ENCODE data around the gene FLT4. TPM values are rescaled to one million over a fixed set of nuclear protein-coding genes. Genes with fewer than 3 reads are reported as not detected.
"Not testable (repeated sequence)": the region's sequence is repeated elsewhere in the genome, so short reads cannot be mapped to it uniquely, and the experiment has no call there.

Gene FLT4
- total and polyA plus RNA-seq, 8 donors = 0.79 to 6.8 (median 2.1) TPM

GRCh38 chr5:180690562-180690961 is 41.2 kb upstream of the FLT4 start:
- Histone ChIP-seq H3K36me3 (no peaks in the 10 kb centered on the region), H3K27ac (no peak overlapping the region), H3K4me1 (no peaks in the 10 kb centered on the region), H3K4me3 (no peak overlapping the region), H3K9me3 (no peaks in the 10 kb centered on the region), H3K27me3 (peaks cover 0 to 6% (median 0%) of the 10 kb centered on the region in 4 donors)
- DNase-seq = no peak
- FAIRE-seq = no peak
- intact Hi-C loops (cut with DNase I) = no loop called here
- TF ChIP-seq CTCF (IDR thresholded peaks at IDR 0.05) = no peak
- ATAC-seq = no peak
- 52 to 59% methylated on average over 6 of the region's 6 CpGs for WGBS, 2 donors

GRCh38 chr5:180689775-180690174 is 40.4 kb upstream of the FLT4 start:
- Histone ChIP-seq H3K27ac (no peak overlapping the region), H3K36me3 (no peaks in the 10 kb centered on the region), H3K4me1 (no peaks in the 10 kb centered on the region), H3K4me3 (no peak overlapping the region), H3K9me3 (no peaks in the 10 kb centered on the region), H3K27me3 (peaks cover 0 to 6% (median 0%) of the 10 kb centered on the region in 4 donors)
- DNase-seq (no peak), ATAC-seq (no peak), FAIRE-seq (no peak)
- TF ChIP-seq CTCF (IDR thresholded peaks at IDR 0.05) = no peak
- 54 to 68% methylated on average over 7 of the region's 7 CpGs for WGBS, 2 donors
- intact Hi-C loops (cut with DNase I) = no loop called here

GRCh38 chr5:180689071-180689694 is 39.8 kb upstream of the FLT4 start:
- no peak overlapping the region for H3K4me3 ChIP-seq
- no peaks in the 10 kb centered on the region for H3K4me1 ChIP-seq
- no peak for FAIRE-seq
- no peak for ATAC-seq
- no peak overlapping the region for H3K27ac ChIP-seq
- no peak for TF ChIP-seq CTCF (IDR thresholded peaks at IDR 0.05)
- H3K9me3 ChIP-seq = no peaks in the 10 kb centered on the region
- H3K27me3 ChIP-seq = peaks cover 0 to 6% (median 0%) of the 10 kb centered on the region in 4 donors
- intact Hi-C loops (cut with DNase I) = no loop called here
- DNase-seq = no peak
- H3K36me3 ChIP-seq = no peaks in the 10 kb centered on the region
- WGBS, 2 donors = 76 to 78% methylated on average over 13 of the region's 13 CpGs

- Histone ChIP-seq H3K27me3 (no peaks in the 10 kb centered on the region), H3K4me3 (no peak overlapping the region), H3K27ac (no peak overlapping the region), H3K9me3 (no peaks in the 10 kb centered on the region), H3K4me1 (no peaks in the 10 kb centered on the region), H3K36me3 (no peaks in the 10 kb centered on the region)
- WGBS, 2 donors = 44 to 56% methylated on average over 8 of the region's 8 CpGs
- DNase-seq (no peak), FAIRE-seq (no peak), ATAC-seq (no peak)
- TF ChIP-seq CTCF (IDR thresholded peaks at IDR 0.05) = no peak
- intact Hi-C loops (cut with DNase I) = no loop called here
Measured at GRCh38 chr5:180688330-180689070, 39.1 kb upstream of the FLT4 start.

- FAIRE-seq; DNase-seq; H3K36me3 ChIP-seq; H3K9me3 ChIP-seq; H3K4me1 ChIP-seq; H3K4me3 ChIP-seq; H3K27ac ChIP-seq; ATAC-seq; intact Hi-C loops (cut with DNase I); H3K27me3 ChIP-seq: not testable (repeated sequence)
- WGBS, 2 donors = 59 to 78% methylated on average over 12 of the region's 12 CpGs
Measured at GRCh38 chr5:180686799-180687198, 37.4 kb upstream of the FLT4 start.

Measured in pancreas (tissue), 10 donors.